ENCODE results near the gene MAU2. TPM values are rescaled to one million over a fixed set of nuclear protein-coding genes. Genes with fewer than 3 reads are reported as not detected.

The MAU2 gene
- total and polyA plus RNA-seq, 10 of the 15 experiments (the other 5 are each of a cell fraction or from before 2014, with no cell fraction given): 1.8 to 47.2 (median 22.1) TPM

- RAD21 ChIA-PET (ENCODE audit: unreplicated experiment): no interaction called here
- H3K9ac ChIP-seq (ENCODE audit: control insufficient read depth, insufficient read depth, low read length): no peak overlapping the region
- no peaks in the 10 kb centered on the region for H3K9me3 ChIP-seq (replicated peaks; ENCODE audit: control insufficient read depth, insufficient read depth, low read length)
- ATAC-seq: no peak
- BruUV-seq (replicated peaks): no TSS peak
- H3K27me3 ChIP-seq (replicated peaks in 1 of 2; ENCODE audit: control insufficient read depth in 2 of 2, insufficient read depth in 2 of 2, low read length in 1 of 2): no peaks in the 10 kb centered on the region
- 48% methylated on average over 3 of the region's 3 CpGs for WGBS (ENCODE audit: insufficient coverage, insufficient replicate concordance, low lambda C conversion rate, missing lambda C conversion rate)
- FAIRE-seq: no peak
- no peaks in the 10 kb centered on the region for H3K79me2 ChIP-seq (ENCODE audit: control insufficient read depth, insufficient read depth, low read length)
- no peak overlapping the region for H2AFZ ChIP-seq (ENCODE audit: control insufficient read depth, low read depth, low read length)
- no peaks in the 10 kb centered on the region; the same call in 1 of the 2 replicates for H4K20me1 ChIP-seq (ENCODE audit: control insufficient read depth, insufficient read depth)
- DNase-seq (ENCODE audit: low read depth, low spot score): no peak
- no peak for TF ChIP-seq REST (IDR thresholded peaks at IDR 0.05; ENCODE audit: low read depth, low read length)
- SMC1A ChIA-PET (ENCODE audit: uncharacterized antibody, unreplicated experiment): no interaction called here
- peaks cover 23 to 24% of the 10 kb centered on the region in 2 experiments; a peak in 3 of 4 replicates for H3K36me3 ChIP-seq (ENCODE audit: control insufficient read depth in 2 of 2, insufficient read depth in 2 of 2, low read length in 1 of 2)
- H3K4me1 ChIP-seq (ENCODE audit: control insufficient read depth, insufficient read depth, low read length): no peaks in the 10 kb centered on the region
- H3K4me3 ChIP-seq: no peak overlapping the region
- POLR2A ChIA-PET: interaction anchor here (0.7 kb wide), 1 partner anchor 14 kb away, joined by 5 read pairs; no protein-coding TSS in a partner anchor
- H3K4me2 ChIP-seq (ENCODE audit: control insufficient read depth, insufficient read depth): no peak overlapping the region
- intact Hi-C loops (cut with micrococcal nuclease; ENCODE audit: unreplicated experiment): no loop called here
- CTCF ChIA-PET: no interaction called here
- in situ Hi-C loops (cut with MboI): no loop called here
- H3K27ac ChIP-seq (ENCODE audit: control insufficient read depth, insufficient read depth): no peak overlapping the region
Observed at GRCh38 chr19:19336597-19336996, 16.0 kb downstream of the MAU2 start.

GRCh38 chr19:19337120-19337519 lies 16.5 kb downstream of the MAU2 start:
- DNase-seq (ENCODE audit: low read depth, low spot score) (no peak), ATAC-seq (no peak), FAIRE-seq (no peak)
- in situ Hi-C loops (cut with MboI): no loop called here
- SMC1A ChIA-PET (ENCODE audit: uncharacterized antibody, unreplicated experiment): no interaction called here
- Histone ChIP-seq H3K4me3 (no peak overlapping the region), H3K9ac (ENCODE audit: control insufficient read depth, insufficient read depth, low read length) (no peak overlapping the region), H3K79me2 (ENCODE audit: control insufficient read depth, insufficient read depth, low read length) (no peaks in the 10 kb centered on the region), H3K4me2 (ENCODE audit: control insufficient read depth, insufficient read depth) (no peak overlapping the region), H3K27ac (ENCODE audit: control insufficient read depth, insufficient read depth) (no peak overlapping the region), H4K20me1 (ENCODE audit: control insufficient read depth, insufficient read depth) (no peaks in the 10 kb centered on the region; the same call in 1 of the 2 replicates), H3K36me3 (ENCODE audit: control insufficient read depth in 2 of 2, insufficient read depth in 2 of 2, low read length in 1 of 2) (peaks cover 19 to 29% of the 10 kb centered on the region in 2 experiments; a peak in 3 of 4 replicates), H2AFZ (ENCODE audit: control insufficient read depth, low read depth, low read length) (no peak overlapping the region), H3K4me1 (ENCODE audit: control insufficient read depth, insufficient read depth, low read length) (no peaks in the 10 kb centered on the region), H3K9me3 (replicated peaks; ENCODE audit: control insufficient read depth, insufficient read depth, low read length) (no peaks in the 10 kb centered on the region), H3K27me3 (replicated peaks in 1 of 2; ENCODE audit: control insufficient read depth in 2 of 2, insufficient read depth in 2 of 2, low read length in 1 of 2) (no peaks in the 10 kb centered on the region)
- CTCF ChIA-PET: no interaction called here
- RAD21 ChIA-PET (ENCODE audit: unreplicated experiment): no interaction called here
- intact Hi-C loops (cut with micrococcal nuclease; ENCODE audit: unreplicated experiment): no loop called here
- WGBS (ENCODE audit: insufficient coverage, insufficient replicate concordance, low lambda C conversion rate, missing lambda C conversion rate): 93% methylated on average over 17 of the region's 17 CpGs
- POLR2A ChIA-PET: interaction anchor here (0.7 kb wide), 1 partner anchor 15 kb away, joined by 5 read pairs; no protein-coding TSS in a partner anchor
- TF ChIP-seq EP300 (IDR thresholded peaks at IDR 0.05; ENCODE audit: borderline replicate concordance in 1 of 2, control insufficient read depth in 1 of 2, low read depth in 2 of 2, low read length in 2 of 2) (no peak), POU2F2 (IDR thresholded peaks at IDR 0.05; ENCODE audit: borderline replicate concordance, low read depth, low read length) (no peak), SMAD5 (IDR thresholded peaks at IDR 0.05; ENCODE audit: low read depth) (no peak)
- no TSS peak for BruUV-seq (replicated peaks)
